Neural progenitor cell (in vitro differentiated cells): ENCODE data around the gene FANCL.

ENCODE experiments used
- EZH2phosphoT487 ChIP-seq: fragments of 200-600 bp; sonication (generic); IDR thresholded peaks from 2 replicates; pipeline ENCODE4 v1.6.1; 2017; ENCODE audit warnings: antibody characterized with exemption
- TF ChIP-seq, protein P1 (sequence below): fragments of 200-600 bp; sonication (generic); IDR thresholded peaks from 2 replicates; pipeline ENCODE4 v1.5.1; 2017; ENCODE audit warnings: antibody characterized with exemption, mild to moderate bottlenecking

- TF ChIP-seq, protein P1, sequence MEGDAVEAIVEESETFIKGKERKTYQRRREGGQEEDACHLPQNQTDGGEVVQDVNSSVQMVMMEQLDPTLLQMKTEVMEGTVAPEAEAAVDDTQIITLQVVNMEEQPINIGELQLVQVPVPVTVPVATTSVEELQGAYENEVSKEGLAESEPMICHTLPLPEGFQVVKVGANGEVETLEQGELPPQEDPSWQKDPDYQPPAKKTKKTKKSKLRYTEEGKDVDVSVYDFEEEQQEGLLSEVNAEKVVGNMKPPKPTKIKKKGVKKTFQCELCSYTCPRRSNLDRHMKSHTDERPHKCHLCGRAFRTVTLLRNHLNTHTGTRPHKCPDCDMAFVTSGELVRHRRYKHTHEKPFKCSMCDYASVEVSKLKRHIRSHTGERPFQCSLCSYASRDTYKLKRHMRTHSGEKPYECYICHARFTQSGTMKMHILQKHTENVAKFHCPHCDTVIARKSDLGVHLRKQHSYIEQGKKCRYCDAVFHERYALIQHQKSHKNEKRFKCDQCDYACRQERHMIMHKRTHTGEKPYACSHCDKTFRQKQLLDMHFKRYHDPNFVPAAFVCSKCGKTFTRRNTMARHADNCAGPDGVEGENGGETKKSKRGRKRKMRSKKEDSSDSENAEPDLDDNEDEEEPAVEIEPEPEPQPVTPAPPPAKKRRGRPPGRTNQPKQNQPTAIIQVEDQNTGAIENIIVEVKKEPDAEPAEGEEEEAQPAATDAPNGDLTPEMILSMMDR = no peak
- no peak for TF ChIP-seq EZH2phosphoT487
These were observed 114.0 kb downstream of the FANCL start for GRCh38 chr2:58127111-58127510.
